A673 (cell line): ENCODE results near the gene TTC33.

Experiments used
- CTCF ChIP-seq: fragments of 300-800, 200-600 bp; sonication (generic); conservative IDR thresholded peaks from 2 replicates; pipeline ENCODE4 v1.5.1; 2017; ENCODE audit warnings: low read depth, mild to moderate bottlenecking, antibody characterized with exemption, low read length, moderate library complexity, mixed read lengths
- EZH2 ChIP-seq: fragments of 200-600 bp; sonication (generic); IDR thresholded peaks from 2 replicates; pipeline ENCODE4 v1.6.1; 2017; ENCODE audit warnings: borderline replicate concordance, low read depth, mild to moderate bottlenecking, mixed read lengths, antibody characterized with exemption, low read length; ENCODE audit not compliant: poor library complexity, severe bottlenecking

- TF ChIP-seq CTCF (no peak), EZH2 (no peak)
These were observed 186.1 kb downstream of the TTC33 start for GRCh38 chr5:40569546-40570270.
